ENCODE results near the gene TRIM54.

DNA sequence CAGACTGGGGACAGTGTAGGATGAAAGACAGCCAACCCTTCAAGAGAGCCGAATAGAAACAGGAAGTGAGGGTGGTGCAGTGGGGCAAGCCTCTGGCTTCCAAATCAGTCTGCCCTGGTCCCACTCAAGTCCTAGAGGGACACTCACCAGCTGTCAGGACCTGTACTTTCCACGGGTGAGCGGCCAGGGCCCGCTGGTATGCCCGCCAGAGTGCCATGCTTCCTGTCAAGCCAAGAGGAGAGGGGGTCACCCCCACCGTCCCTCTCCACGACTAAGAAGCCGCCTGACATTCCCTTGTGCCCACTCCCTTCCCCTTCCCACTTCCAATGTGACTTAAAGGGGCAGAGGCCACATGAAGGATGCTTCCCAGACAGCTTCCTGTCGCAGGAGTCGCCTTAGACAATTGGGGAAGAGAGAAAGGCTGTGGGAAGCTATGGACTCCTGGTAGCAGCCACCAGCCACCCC, 40.1 kb downstream of the TRIM54 start:
- no peak for TF ChIP-seq EZH2 (IDR thresholded peaks at IDR 0.05)
- TF ChIP-seq POLR2AphosphoS5 (IDR thresholded peaks at IDR 0.05; ENCODE audit: borderline replicate concordance, low read depth, low read length): no peak

All from SK-N-MC (cell line).